ENCODE measurements around the gene PER3.

GRCh38 chr1:7860130-7860529, 76.0 kb downstream of the PER3 start:
- TF ChIP-seq CTCF (conservative IDR thresholded peaks at IDR 0.05; ENCODE audit: low read length) (no peak), EZH2phosphoT487 (IDR thresholded peaks at IDR 0.05; ENCODE audit: borderline replicate concordance) (no peak)
